SK-N-SH (cell line): ENCODE results near the gene TUBB1. TPM values are rescaled to one million over a fixed set of nuclear protein-coding genes. Genes with fewer than 3 reads are reported as not detected.
A peak's percentile ranks its signal among the peaks of the same experiment; 100 is the strongest.

Source experiments
- CTCF ChIA-PET: fragments of 300-600, 350-600 bp; formaldehyde crosslinking; extraction: SDS; loops from one replicate; lab custom pipeline; 2021; lab: Yijun Ruan, JAX
- POLR2A ChIA-PET: fragments of 350-600 bp; sonication (Branson Sonifier 250); formaldehyde crosslinking; extraction: SDS; loops from one replicate; lab custom pipeline; 2020; ENCODE audit warnings: antibody characterized with exemption, inconsistent platforms; lab: Yijun Ruan, JAX
- DNase-seq: peaks from one replicate; pipeline ENCODE4 v3.0.0; 2012
- H2AFZ ChIP-seq: fragments of 200-600 bp; sonication (generic); 2 replicates; pipeline ENCODE4 v1.8.1; 2016; ENCODE audit warnings: antibody characterized with exemption, mild to moderate bottlenecking, low read depth
- H3F3A ChIP-seq: fragments of 200-600 bp; sonication (generic); replicated peaks from 2 replicates; pipeline ENCODE3; 2016; ENCODE audit warnings: antibody characterized with exemption, mild to moderate bottlenecking; ENCODE audit not compliant: insufficient read depth
- H3K27ac ChIP-seq, 2 experiments: fragments of 200-500 bp in 1 of 2; fragments of 200-600 bp in 1 of 2; sonication (Bioruptor generic) in 1 of 2; sonication (generic), shearing (Covaris generic) in 1 of 2; 2 replicates each; pipeline versions ENCODE4 v1.5.1 to v1.6.1; 2014 to 2016; ENCODE audit warnings: low read depth in 2 of 2, inconsistent platforms in 1 of 2, low read length in 1 of 2, mild to moderate bottlenecking in 1 of 2, mixed read lengths in 1 of 2
- H3K27me3 ChIP-seq: fragments of 200-600 bp; sonication (generic), shearing (Covaris generic); 2 replicates; pipeline ENCODE4 v1.6.1; 2016; ENCODE audit warnings: mixed run types; ENCODE audit not compliant: insufficient read depth
- H3K36me3 ChIP-seq, 2 experiments: fragments of 200-500 bp in 1 of 2; fragments of 200-600 bp in 1 of 2; sonication (Bioruptor generic) in 1 of 2; sonication (generic) in 1 of 2; replicated peaks in 1 of 2; 2 replicates each; pipeline versions ENCODE3 to v1.5.1; 2014 to 2016; ENCODE audit warnings: low read length in 1 of 2, mild to moderate bottlenecking in 1 of 2; ENCODE audit not compliant: insufficient read depth in 2 of 2, control insufficient read depth in 1 of 2
- H3K4me1 ChIP-seq, 2 experiments: fragments of 200-500 bp in 1 of 2; fragments of 200-600 bp in 1 of 2; sonication (Bioruptor generic) in 1 of 2; sonication (generic), shearing (Covaris generic) in 1 of 2; 2 replicates each; pipeline versions ENCODE4 v1.5.1 to v1.6.1; 2014 to 2016; ENCODE audit warnings: low read depth in 1 of 2, low read length in 1 of 2, mixed run types in 1 of 2; ENCODE audit not compliant: insufficient read depth in 2 of 2, control insufficient read depth in 1 of 2
- H3K4me2 ChIP-seq: fragments of 200-600 bp; sonication (generic), shearing (Covaris generic); 2 replicates; pipeline ENCODE4 v1.6.1; 2017; ENCODE audit warnings: mixed run types
- H3K4me3 ChIP-seq, 2 experiments: fragments of 200-500 bp in 1 of 2; fragments of 200-600 bp in 1 of 2; sonication (Bioruptor generic) in 1 of 2; sonication (generic), shearing (Covaris generic) in 1 of 2; 2 replicates each; pipeline versions ENCODE4 v1.5.1 to v1.8.1; 2014 to 2016; ENCODE audit warnings: low read depth in 2 of 2, inconsistent platforms in 1 of 2, low read length in 1 of 2, mild to moderate bottlenecking in 1 of 2, mixed read lengths in 1 of 2, moderate library complexity in 1 of 2
- H3K79me2 ChIP-seq: fragments of 200-600 bp; sonication (generic); 2 replicates; pipeline ENCODE4 v1.8.1; 2017; ENCODE audit warnings: mild to moderate bottlenecking; ENCODE audit not compliant: insufficient read depth
- H3K9ac ChIP-seq: fragments of 200-600 bp; sonication (generic); 2 replicates; pipeline ENCODE4 v1.6.1; 2017; ENCODE audit warnings: mixed run types
- H3K9me2 ChIP-seq: fragments of 200-600 bp; sonication (generic); 2 replicates; pipeline ENCODE4 v1.6.1; 2017; ENCODE audit warnings: mixed run types
- H3K9me3 ChIP-seq: fragments of 200-600 bp; sonication (generic); 2 replicates; pipeline ENCODE4 v1.6.1; 2017; ENCODE audit warnings: mixed run types, mild to moderate bottlenecking, moderate library complexity
- H4K20me1 ChIP-seq: fragments of 200-600 bp; sonication (generic); 2 replicates; pipeline ENCODE4 v1.6.1; 2017; ENCODE audit warnings: mild to moderate bottlenecking, mixed run types; ENCODE audit not compliant: insufficient read depth
- ELF1 ChIP-seq: IDR thresholded peaks from 2 replicates; pipeline ENCODE4 v1.4.0; 2012
- EZH2phosphoT487 ChIP-seq: fragments of 200-600 bp; sonication (generic); IDR thresholded peaks from 2 replicates; pipeline ENCODE4 v1.6.1; 2017; ENCODE audit warnings: low read depth, mixed run types, mild to moderate bottlenecking, antibody characterized with exemption, moderate library complexity, borderline replicate concordance
- FOSL2 ChIP-seq: IDR thresholded peaks from 2 replicates; pipeline ENCODE4 v1.4.0; 2012; ENCODE audit warnings: low read depth, mild to moderate bottlenecking, moderate library complexity, borderline replicate concordance
- FOXM1 ChIP-seq: IDR thresholded peaks from 2 replicates; pipeline ENCODE4 v1.4.0; 2012; ENCODE audit warnings: low read depth, mild to moderate bottlenecking
- GATA2 ChIP-seq: sonication (generic); formaldehyde crosslinking; IDR thresholded peaks from 2 replicates; pipeline ENCODE4 v1.5.0; 2020; ENCODE audit warnings: mild to moderate bottlenecking, missing genetic modification reagents
- IRF3 ChIP-seq: fragments of 150-350 bp; IDR thresholded peaks from 2 replicates; pipeline ENCODE4 v1.6.1; 2016; ENCODE audit warnings: mild to moderate bottlenecking, low read depth, low read length
- MAX ChIP-seq: IDR thresholded peaks from 2 replicates; pipeline ENCODE4 v1.4.0; 2012; ENCODE audit warnings: low read depth
- MXI1 ChIP-seq: IDR thresholded peaks from 2 replicates; pipeline ENCODE4 v1.6.1; 2012; ENCODE audit warnings: mild to moderate bottlenecking, low read depth, low read length, improper control_type of control experiment
- NFIC ChIP-seq: IDR thresholded peaks from 2 replicates; pipeline ENCODE4 v1.4.0; 2012; ENCODE audit warnings: borderline replicate concordance
- PBX3 ChIP-seq: IDR thresholded peaks from 2 replicates; pipeline ENCODE4; 2012
- POLR2AphosphoS5 ChIP-seq: IDR thresholded peaks from 2 replicates; pipeline ENCODE4 v1.6.1; 2012; ENCODE audit warnings: low read depth, low read length
- RAD21 ChIP-seq: IDR thresholded peaks from 2 replicates; pipeline ENCODE4 v1.6.1; 2012; ENCODE audit warnings: mild to moderate bottlenecking, low read length
- RCOR1 ChIP-seq: fragments of 150-350 bp; IDR thresholded peaks from 2 replicates; pipeline ENCODE4 v1.6.1; 2017; ENCODE audit warnings: antibody characterized with exemption, low read length
- RFX5 ChIP-seq: IDR thresholded peaks from 2 replicates; pipeline ENCODE4 v1.6.1; 2012; ENCODE audit warnings: mild to moderate bottlenecking, improper control_type of control experiment, low read length
- RXRA ChIP-seq: IDR thresholded peaks from 2 replicates; pipeline ENCODE4 v1.4.0; 2012; ENCODE audit warnings: low read depth, mild to moderate bottlenecking, borderline replicate concordance
- SMC3 ChIP-seq: IDR thresholded peaks from 2 replicates; pipeline ENCODE4 v1.6.1; 2012; ENCODE audit warnings: low read depth, low read length, improper control_type of control experiment
- TAF1 ChIP-seq: IDR thresholded peaks from 2 replicates; pipeline ENCODE4 v1.6.1; 2012; ENCODE audit warnings: low read depth, mild to moderate bottlenecking, low read length, moderate library complexity, borderline replicate concordance
- TCF12 ChIP-seq: IDR thresholded peaks from 2 replicates; pipeline ENCODE4 v1.4.0; 2012
- ZBTB33 ChIP-seq: IDR thresholded peaks from 2 replicates; pipeline ENCODE4 v1.4.0; 2012; ENCODE audit warnings: low read depth, borderline replicate concordance
- WGBS: methylation state at CpG from one replicate; pipeline ENCODE4 v1.1.6; 2017; ENCODE audit warnings: low lambda C conversion rate; 5-methylcytosine and 5-hydroxymethylcytosine counted together
- polyA plus RNA-seq, 3 experiments: library from polyadenylated mRNA; depleted of rRNA; stranded (reverse); fragments of >200 nt; gene quantifications; 2 replicates each; pipeline ENCODE4 v1.2.3, GENCODE V29; 2012

The TUBB1 gene
- polyA plus RNA-seq, 1 of the 3 experiments (the other 2 are of a cell fraction): not detected

GRCh38 chr20:58988565-58988882 is 30.7 kb upstream of the TUBB1 start:
- Histone ChIP-seq H3K27ac (peak overlapping the region in 1 of 2 experiments; percentile 56; a peak in 1 of 4 replicates), H3K4me3 (no peak overlapping the region), H4K20me1 (peaks cover 23% of the 10 kb centered on the region), H2AFZ (no peak overlapping the region), H3K79me2 (peaks cover 35% of the 10 kb centered on the region), H3K9me3 (no peaks in the 10 kb centered on the region), H3K36me3 (peaks cover 57 to 69% of the 10 kb centered on the region in 2 experiments), H3K27me3 (no peaks in the 10 kb centered on the region), H3K9me2 (no peaks in the 10 kb centered on the region), H3K9ac (no peak overlapping the region), H3F3A (no peaks in the 10 kb centered on the region), H3K4me2 (no peak overlapping the region), H3K4me1 (peaks cover 0 to 47% of the 10 kb centered on the region in 2 experiments; a peak in 2 of 4 replicates)
- CTCF ChIA-PET: interaction anchor here (0.6 to 2.0 kb wide), 5 partner anchors 75 to 507 kb away, joined by 3 to 6 read pairs (median 3); no protein-coding TSS in a partner anchor
- POLR2A ChIA-PET: interaction anchor here (1.4 kb wide), 1 partner anchor 11 kb away, joined by 6 read pairs; no protein-coding TSS in a partner anchor
- DNase-seq: no peak
- 92% methylated on average over 6 of the region's 6 CpGs for WGBS
- no peak for TF ChIP-seq NFIC
- TF ChIP-seq FOSL2: no peak
- no peak for TF ChIP-seq TCF12
- TF ChIP-seq ELF1: no peak
- no peak for TF ChIP-seq TAF1
- TF ChIP-seq SMC3: no peak
- no peak for TF ChIP-seq RXRA

GRCh38 chr20:58989196-58989595 is 30.0 kb upstream of the TUBB1 start:
- peaks cover 0 to 40% of the 10 kb centered on the region in 2 experiments; a peak in 2 of 4 replicates for H3K4me1 ChIP-seq
- no peak overlapping the region for H2AFZ ChIP-seq
- no peak overlapping the region; a peak in 1 of 4 replicates for H3K27ac ChIP-seq
- H3F3A ChIP-seq: no peaks in the 10 kb centered on the region
- no peaks in the 10 kb centered on the region for H3K9me2 ChIP-seq
- H3K4me2 ChIP-seq: no peak overlapping the region
- no peaks in the 10 kb centered on the region for H3K9me3 ChIP-seq
- 91% methylated on average over 10 of the region's 10 CpGs for WGBS
- no peaks in the 10 kb centered on the region for H3K27me3 ChIP-seq
- peaks cover 28% of the 10 kb centered on the region for H3K79me2 ChIP-seq
- peaks cover 16% of the 10 kb centered on the region; the same call in 1 of the 2 replicates for H4K20me1 ChIP-seq
- CTCF ChIA-PET: interaction anchor here (2.0 kb wide), 1 partner anchor 99 kb away, joined by 6 read pairs; no protein-coding TSS in a partner anchor
- no peak overlapping the region for H3K9ac ChIP-seq
- POLR2A ChIA-PET: interaction anchor here (1.1 kb wide), 1 partner anchor 10 kb away, joined by 4 read pairs; no protein-coding TSS in a partner anchor
- H3K4me3 ChIP-seq: no peak overlapping the region
- TF ChIP-seq RCOR1 (no peak), MAX (no peak), EZH2phosphoT487 (no peak), RFX5 (no peak), FOXM1 (no peak), PBX3 (no peak), ZBTB33 (no peak), MXI1 (no peak), POLR2AphosphoS5 (no peak), RAD21 (no peak), GATA2 (CRISPR knock-in tag) (no peak), NFIC (no peak), TCF12 (no peak), IRF3 (no peak)
- TF ChIP-seq, all 33 proteins: peak for 0
- peaks cover 57 to 74% of the 10 kb centered on the region in 2 experiments for H3K36me3 ChIP-seq
- DNase-seq: no peak
